Stimulated activated CD4-positive, alpha-beta T cell treated with anti-CD3 and anti-CD28 coated beads, TNF-alpha, amount 100 ng/mL, for 1 hour (primary cell): ENCODE data around the gene MAP7D1.

Experiments used
- DNase-seq, 3 donors: peaks; one replicate each; pipeline ENCODE4 v3.0.0-alpha.2; 2020; ENCODE audit warnings: low read depth in 3 of 3, low spot score in 1 of 3

The MAP7D1 gene

DNA sequence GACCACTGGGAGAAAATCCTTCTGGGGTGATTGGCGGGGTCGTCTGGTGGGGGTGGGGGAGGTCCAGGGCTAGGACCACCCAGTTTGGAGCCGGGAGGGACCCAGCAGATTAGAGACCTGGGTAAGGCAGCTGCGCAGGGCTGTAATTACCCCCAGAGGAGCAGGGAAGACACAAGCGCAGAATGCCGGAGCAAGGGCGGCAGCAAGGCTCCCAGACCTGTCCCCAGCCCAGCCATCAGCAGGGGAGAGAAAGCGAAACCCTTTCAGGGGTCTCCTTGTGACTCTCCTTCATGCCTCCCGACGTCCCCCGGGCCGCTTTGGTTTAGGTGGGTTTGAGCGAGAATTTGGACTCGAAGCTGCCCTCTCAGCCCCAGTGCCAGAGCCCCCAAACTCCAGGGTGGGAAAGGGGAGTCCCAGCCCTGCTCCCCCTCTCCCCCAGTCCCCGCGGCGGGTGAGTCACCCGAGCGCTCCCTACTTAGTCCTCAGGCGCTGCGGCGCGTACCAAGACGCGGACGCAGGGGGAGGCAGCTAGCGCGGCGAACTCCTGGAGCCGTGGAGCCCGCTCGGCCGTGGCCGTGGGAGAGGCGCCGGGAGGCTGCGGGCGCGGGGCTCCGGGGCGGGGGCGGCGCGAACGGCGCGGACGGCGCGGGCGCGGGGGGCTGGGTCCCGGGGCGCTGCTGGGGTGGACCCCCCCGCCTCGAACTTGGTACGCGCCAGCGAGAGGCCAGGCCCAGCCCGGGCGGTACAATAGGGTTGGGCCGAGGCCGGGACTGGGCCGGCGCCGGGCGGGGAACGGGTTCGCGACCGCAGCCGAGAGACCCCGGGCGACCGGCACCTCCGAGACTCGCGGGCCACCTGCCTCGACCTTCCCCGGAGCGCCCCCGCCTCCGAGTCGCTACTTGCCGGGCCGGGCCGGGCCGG is at the start of gene MAP7D1:
TSS of gene MAP7D1 (plus strand) at position 753 of the 921 bp plus-strand sequence. CDS start 258 bp downstream, outside the sequence.
- DNase-seq: peak; percentile 66 to 77 (median 75)

- no peak for DNase-seq
Observed at GRCh38 chr1:36106269-36106668, 49.7 kb upstream of the MAP7D1 start.

DNA sequence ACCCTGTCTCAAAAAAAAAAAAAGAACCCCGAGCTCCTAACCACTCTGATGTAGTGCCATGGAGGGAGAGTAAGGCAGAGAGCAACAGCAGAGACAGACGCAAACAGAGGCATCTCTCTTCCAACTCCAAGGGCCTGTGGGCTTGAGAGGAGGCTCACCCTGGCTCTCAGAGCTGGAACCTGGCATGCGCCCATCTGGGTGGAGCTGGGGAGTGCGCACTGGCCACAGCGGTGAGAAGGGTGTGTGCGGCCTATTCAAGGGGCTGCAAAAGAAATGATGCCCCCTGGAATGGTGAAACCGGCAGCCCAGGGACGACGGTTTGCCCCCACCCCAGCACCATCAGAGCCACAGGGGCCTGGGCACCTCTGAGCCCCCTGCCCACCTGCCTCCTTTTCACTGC is 48.6 kb upstream of the MAP7D1 start:
- no peak for DNase-seq

- no peak for DNase-seq
Observed at GRCh38 chr1:36108314-36108713, 47.6 kb upstream of the MAP7D1 start.

GRCh38 chr1:36109041-36109679 is 46.8 kb upstream of the MAP7D1 start:
- DNase-seq: no peak

GRCh38 chr1:36111151-36111550 is 44.8 kb upstream of the MAP7D1 start:
- DNase-seq: no peak

- DNase-seq: no peak
Observed at GRCh38 chr1:36112823-36113222, 43.1 kb upstream of the MAP7D1 start.

GRCh38 chr1:36114371-36114770 is 41.6 kb upstream of the MAP7D1 start:
- DNase-seq: no peak

DNA sequence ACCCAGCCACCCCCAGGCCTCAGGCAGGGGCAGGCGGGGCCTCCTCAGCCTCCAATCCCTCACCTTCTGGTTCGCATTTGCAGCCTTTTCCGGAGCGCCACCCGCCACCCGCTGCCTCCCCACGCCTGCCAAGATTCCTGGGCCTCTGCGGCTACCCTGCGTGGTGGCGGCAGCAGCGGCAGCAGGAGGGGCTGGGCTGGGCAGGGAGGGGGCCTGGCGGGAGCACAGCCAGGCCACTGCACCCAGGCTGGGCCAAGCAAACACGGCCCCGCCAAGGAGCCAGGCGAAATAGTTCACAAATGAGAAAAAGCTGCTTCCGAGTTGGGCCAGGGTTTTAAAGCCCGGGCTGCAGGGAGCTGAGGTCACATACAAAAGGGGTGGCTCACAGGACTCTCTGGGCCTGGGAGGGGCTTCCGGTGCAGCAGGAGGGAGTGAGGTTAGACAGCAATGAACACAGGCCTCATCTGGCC is 40.7 kb upstream of the MAP7D1 start:
- no peak for DNase-seq

GRCh38 chr1:36115931-36116330 is 40.0 kb upstream of the MAP7D1 start:
- no peak for DNase-seq

- DNase-seq: no peak
Observed at GRCh38 chr1:36116901-36117300, 39.1 kb upstream of the MAP7D1 start.

DNA sequence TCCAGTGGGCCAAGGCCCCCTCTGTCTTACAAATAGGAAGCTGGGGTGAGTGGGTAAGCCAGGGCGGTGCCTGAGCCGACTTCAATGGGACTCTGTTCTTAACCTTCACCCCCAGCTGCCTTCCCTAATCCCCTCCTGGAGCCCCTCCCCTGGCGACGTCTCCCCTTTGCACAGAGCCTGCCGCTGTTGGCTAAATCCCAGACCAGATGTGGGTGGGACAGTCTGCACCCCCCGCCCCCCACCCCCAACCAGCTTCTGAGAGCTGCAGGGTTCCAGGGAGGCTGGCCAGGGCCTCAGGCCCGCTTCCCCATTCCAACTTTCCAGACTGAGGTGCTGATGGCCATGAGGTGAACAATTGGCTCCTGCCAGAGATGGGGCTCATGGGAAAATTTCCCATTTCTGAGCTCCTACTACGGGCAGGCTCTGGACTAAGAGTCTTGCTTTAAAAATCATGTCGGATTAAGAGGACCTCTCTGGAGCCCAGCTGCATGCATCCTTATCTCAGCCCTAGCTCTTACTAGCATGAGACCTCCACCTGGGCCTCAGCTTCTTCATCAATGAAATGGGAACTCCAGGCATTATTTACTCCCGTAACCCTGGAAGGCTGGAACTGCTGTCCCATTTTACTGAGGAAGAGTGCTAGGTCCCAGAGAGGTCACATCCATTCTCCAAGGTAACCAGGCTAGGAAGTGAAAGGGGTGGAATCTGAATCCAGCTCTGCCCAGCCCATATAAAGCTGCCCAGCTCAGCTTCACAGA is 37.3 kb upstream of the MAP7D1 start:
- DNase-seq: no peak

- DNase-seq: no peak
Observed at GRCh38 chr1:36119456-36119855, 36.5 kb upstream of the MAP7D1 start.

DNA sequence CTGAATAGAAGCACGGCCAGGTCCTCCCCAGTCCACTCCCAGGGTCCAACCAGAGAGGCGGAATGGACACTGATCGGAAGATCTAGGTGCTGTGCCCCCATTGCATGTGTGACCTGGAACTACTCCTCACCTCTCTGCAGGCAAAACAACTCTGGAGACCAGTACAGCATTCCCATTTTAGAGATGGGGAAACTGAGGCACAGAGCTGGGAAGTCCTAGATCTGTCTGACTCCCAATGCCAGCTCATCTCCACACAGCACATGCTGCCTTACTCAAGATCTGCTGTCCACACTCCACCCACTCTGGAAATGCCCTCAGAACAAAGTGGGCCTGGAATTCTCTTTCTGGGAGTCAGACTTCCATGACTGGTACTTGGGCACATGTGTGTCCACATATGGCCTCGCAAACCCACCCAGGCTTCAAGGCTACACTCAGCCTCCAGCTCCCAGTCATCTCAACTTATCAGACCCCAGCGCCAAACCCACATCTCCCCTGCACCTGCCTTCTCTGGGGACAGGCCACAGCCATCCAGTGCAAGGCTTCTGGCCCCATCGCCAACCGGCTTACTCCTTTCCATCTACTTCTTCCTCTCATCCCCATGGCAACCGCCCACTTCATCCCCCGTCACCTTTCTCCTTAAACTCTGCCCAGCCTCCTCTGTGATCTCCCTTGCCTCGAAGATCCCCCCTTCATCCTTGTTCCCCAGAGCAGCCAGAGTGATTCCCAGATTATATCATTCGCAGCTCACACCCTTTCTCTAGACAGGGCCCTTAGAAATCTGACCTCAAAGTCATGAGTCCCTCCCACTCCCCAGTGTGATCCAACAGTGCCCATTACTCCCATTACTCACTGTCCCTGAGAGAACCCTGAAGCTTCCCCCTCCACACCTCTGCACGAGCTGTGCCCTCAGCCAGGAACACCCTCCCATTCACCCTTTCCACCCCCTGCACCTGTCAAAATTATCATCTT is 33.6 kb upstream of the MAP7D1 start:
- DNase-seq: no peak

DNA sequence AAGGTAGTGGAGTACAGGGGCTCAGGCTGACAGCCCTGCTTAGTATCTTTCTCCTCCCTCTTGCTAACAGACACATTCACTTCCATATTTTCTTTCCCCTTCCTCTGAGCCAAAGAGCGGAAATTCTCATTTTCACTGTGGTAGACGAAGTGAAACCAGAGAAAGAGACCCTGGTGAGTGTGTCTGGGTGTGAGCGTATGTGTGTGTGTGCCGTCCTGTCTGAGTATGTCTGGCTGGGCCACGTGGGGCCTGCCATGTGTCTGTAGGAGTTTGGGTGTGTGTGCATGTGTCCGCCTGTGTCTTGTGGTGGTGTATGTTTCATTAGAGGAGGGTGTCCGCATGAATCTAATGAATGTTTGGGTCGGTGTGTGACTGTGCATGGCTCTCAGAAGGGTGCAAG is 32.6 kb upstream of the MAP7D1 start:
- DNase-seq: no peak

DNA sequence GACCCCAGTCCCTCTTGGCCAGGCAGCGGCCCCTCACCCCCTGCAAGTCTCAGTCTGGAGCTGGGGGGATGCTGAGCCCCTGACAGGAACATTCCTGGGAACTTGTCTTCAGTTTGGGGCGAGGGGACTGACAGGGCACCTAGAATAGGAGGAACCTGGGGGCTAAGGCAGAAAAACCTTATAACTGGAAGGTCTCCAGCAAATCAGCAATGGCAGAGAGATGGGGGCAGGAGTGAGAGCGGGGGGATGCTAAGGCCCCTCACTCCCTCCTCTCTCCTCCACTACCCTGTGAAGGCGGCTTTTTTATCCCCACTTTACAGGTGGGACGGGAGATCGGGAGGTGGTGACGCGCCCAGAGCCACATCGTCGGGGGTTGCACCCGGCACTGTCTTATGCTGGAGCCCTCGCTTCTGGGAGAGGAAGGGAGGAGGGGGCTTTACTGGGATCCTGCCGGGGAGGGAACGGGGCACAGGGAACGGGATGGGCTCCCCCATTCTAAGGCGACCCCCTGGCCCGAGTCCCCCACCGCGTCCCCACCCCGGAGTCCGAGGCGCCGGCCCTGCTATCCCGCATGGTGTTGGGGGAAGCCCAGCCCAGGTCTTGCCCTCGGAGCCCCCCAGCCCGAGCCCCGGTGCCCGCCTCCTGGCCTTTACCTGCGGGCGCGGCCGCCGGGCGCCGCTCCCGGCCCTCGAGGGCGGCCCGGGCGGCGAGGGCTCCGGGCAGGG is 31.4 kb upstream of the MAP7D1 start:
- DNase-seq: no peak

DNA sequence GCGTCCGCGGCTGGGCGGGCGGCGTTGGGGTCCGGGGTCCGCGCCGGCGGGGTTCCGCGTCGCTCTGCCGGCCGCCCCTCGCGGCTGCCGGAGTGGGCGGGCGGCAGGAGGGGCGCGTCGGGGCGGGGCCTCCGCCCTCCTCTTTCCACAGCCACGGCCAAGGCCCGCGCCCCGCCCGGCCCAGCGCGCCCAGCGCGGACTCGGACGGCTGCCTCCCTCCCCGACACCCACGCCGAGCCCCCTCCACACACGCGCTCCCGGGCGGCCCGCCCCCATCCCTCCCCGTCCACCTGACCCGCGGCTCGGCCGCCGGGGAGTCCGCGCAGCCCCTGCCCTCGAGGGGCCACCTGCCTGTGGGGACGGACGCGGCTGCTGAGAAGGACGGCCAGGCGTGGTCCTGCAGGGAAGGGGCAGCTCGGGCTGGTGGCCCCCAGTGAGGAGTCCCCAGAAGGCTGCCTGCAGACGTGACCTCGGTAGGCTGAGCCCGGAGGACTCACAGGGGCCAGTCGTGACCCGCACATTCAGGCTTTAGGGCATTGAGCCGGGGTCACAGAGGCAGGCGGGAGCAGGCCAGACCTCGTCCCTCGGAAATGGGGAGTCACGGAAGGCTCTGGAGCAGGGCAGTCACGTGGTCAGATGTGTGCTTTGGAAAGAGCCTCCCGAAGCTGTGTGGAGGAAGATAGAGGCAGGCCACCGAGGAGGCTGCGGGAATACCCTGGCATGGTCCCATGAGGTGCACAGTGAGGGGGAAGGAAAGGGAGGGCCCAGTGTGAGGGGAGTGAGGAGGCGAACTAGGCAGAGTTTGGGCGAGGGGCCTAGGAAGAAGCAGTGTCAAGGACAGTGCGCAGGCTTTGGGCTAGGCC is 30.6 kb upstream of the MAP7D1 start, which contains the start of gene COL8A2:
TSS of gene COL8A2 (minus strand) at position 94 of the 863 bp plus-strand sequence. CDS start 24,980 bp downstream, outside the sequence.
- no peak for DNase-seq

DNA sequence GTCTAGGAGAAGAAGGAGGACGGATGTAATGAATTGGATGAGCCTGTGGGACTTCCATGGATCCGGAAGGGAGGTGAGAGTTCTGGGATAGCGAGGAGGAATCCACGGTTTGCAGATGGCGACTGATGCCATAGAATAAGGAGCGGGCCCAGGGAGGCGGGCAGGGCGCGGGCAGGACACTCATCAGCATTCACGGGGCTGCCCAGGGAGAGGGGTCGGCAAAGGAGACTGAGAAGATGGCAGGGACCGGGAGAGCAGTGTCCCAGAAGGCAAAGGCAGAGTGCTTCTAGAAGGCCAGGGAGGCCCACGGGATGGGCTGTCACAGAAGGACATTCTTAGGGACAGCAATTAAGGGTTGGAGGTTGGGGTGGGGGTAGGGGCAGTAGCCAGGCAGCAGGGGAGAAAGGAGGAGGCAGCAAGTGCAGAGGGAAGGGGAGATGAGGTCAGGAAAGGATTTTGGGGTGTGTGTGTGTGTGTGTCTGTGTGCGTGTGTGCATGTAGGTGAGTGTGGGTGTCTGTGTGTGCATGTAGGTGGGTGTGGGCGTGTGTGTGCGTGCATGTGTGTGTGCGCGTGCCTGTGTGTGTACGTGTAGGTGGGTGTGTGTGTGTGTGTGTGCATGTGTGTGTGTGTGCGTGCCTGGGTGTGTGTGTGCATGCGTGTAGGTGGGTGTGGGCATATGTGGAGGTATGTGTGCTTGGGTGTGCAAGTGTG is 29.8 kb upstream of the MAP7D1 start:
- DNase-seq: no peak
